Measurements from ENCODE around the gene PRPF6. TPM values are rescaled to one million over a fixed set of nuclear protein-coding genes. Genes with fewer than 3 reads are reported as not detected.

PRPF6 gene
- total and polyA plus RNA-seq, 2 of the 13 experiments (the other 11 are each of a cell fraction or from before 2014, with no cell fraction given) = 63.7 to 101 TPM

DNA sequence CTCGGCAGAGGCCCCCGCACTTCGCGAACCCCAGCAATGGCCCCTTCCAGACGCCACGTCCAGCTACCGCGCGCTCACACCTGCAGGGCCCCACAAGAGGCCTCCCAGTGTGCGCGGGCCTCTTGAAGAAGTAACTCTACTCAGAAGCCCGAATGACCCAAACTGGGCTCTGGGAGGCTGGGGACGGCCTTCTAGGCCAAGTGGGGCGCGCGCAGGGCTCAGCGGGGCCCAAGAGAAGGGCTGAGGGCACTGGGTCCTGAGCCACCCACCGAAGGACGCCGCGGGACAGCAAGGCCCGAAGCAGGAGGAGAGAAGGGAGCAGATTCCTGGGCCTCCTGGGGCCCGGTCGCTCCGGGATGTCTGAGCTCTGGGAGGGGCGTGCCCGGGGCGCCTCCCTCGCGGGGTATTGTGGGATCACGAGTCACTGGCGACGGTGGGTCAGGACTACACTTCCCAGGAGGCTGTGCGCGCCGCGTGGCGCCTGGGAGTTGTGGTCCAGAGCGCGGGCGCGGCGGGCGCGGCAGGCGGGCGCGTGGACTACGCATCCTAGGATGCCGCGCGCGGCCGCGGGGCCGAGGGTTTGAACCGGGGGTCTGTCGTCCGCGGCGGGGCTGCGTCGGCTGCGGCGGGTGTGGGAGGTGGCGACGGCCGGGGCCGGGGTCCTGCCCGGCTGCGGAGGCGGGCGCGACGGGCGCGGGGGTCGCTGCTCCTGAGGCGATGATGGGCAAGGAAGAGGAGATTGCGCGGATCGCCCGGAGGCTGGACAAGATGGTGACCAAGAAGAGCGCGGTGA, 81.9 kb downstream of the PRPF6 start, which contains the start of gene TCEA2 (continued):
- TF ChIP-seq, protein P1, sequence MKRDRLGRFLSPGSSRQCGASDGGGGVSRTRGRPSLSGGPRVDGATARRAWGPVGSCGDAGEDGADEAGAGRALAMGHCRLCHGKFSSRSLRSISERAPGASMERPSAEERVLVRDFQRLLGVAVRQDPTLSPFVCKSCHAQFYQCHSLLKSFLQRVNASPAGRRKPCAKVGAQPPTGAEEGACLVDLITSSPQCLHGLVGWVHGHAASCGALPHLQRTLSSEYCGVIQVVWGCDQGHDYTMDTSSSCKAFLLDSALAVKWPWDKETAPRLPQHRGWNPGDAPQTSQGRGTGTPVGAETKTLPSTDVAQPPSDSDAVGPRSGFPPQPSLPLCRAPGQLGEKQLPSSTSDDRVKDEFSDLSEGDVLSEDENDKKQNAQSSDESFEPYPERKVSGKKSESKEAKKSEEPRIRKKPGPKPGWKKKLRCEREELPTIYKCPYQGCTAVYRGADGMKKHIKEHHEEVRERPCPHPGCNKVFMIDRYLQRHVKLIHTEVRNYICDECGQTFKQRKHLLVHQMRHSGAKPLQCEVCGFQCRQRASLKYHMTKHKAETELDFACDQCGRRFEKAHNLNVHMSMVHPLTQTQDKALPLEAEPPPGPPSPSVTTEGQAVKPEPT (CRISPR knock-in tag; IDR thresholded peaks at IDR 0.05; ENCODE audit: low read depth) = no peak
- TF ChIP-seq, protein P2, sequence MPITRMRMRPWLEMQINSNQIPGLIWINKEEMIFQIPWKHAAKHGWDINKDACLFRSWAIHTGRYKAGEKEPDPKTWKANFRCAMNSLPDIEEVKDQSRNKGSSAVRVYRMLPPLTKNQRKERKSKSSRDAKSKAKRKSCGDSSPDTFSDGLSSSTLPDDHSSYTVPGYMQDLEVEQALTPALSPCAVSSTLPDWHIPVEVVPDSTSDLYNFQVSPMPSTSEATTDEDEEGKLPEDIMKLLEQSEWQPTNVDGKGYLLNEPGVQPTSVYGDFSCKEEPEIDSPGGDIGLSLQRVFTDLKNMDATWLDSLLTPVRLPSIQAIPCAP (CRISPR knock-in tag; IDR thresholded peaks at IDR 0.05; ENCODE audit: low read depth) = no peak
- TF ChIP-seq ZFP1 (CRISPR knock-in tag; IDR thresholded peaks at IDR 0.05) = peak; percentile 84; the same call in 1 of the 2 replicates
- peak; percentile 45 for TF ChIP-seq MEIS2 (CRISPR knock-in tag; IDR thresholded peaks at IDR 0.05)
- no peak; the same call in 1 of the 2 replicates for TF ChIP-seq NCOR1 (IDR thresholded peaks at IDR 0.05; ENCODE audit: borderline replicate concordance, low read length)
- TF ChIP-seq, protein P3, sequence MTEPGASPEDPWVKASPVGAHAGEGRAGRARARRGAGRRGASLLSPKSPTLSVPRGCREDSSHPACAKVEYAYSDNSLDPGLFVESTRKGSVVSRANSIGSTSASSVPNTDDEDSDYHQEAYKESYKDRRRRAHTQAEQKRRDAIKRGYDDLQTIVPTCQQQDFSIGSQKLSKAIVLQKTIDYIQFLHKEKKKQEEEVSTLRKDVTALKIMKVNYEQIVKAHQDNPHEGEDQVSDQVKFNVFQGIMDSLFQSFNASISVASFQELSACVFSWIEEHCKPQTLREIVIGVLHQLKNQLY (CRISPR knock-in tag; IDR thresholded peaks at IDR 0.05) = peak; percentile 41; the same call in 1 of the 2 replicates
- TF ChIP-seq, protein P4, sequence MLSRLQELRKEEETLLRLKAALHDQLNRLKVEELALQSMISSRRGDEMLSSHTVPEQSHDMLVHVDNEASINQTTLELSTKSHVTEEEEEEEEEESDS (CRISPR knock-in tag; IDR thresholded peaks at IDR 0.05; ENCODE audit: borderline replicate concordance) = no peak
- TF ChIP-seq, protein P5, sequence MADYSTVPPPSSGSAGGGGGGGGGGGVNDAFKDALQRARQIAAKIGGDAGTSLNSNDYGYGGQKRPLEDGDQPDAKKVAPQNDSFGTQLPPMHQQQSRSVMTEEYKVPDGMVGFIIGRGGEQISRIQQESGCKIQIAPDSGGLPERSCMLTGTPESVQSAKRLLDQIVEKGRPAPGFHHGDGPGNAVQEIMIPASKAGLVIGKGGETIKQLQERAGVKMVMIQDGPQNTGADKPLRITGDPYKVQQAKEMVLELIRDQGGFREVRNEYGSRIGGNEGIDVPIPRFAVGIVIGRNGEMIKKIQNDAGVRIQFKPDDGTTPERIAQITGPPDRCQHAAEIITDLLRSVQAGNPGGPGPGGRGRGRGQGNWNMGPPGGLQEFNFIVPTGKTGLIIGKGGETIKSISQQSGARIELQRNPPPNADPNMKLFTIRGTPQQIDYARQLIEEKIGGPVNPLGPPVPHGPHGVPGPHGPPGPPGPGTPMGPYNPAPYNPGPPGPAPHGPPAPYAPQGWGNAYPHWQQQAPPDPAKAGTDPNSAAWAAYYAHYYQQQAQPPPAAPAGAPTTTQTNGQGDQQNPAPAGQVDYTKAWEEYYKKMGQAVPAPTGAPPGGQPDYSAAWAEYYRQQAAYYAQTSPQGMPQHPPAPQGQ (CRISPR knock-in tag; IDR thresholded peaks at IDR 0.05; ENCODE audit: borderline replicate concordance) = no peak
- no peak for TF ChIP-seq SOX6 (IDR thresholded peaks at IDR 0.05)
- peak; percentile 79 for TF ChIP-seq SOX6 (CRISPR knock-in tag; IDR thresholded peaks at IDR 0.05)
- TF ChIP-seq ERF (CRISPR knock-in tag; IDR thresholded peaks at IDR 0.05) = peak; percentile 98
- peak; percentile 94 for TF ChIP-seq ZNF703 (CRISPR knock-in tag; IDR thresholded peaks at IDR 0.05; ENCODE audit: borderline replicate concordance)
- peak; percentile 94 for TF ChIP-seq PHF21A (CRISPR knock-in tag; IDR thresholded peaks at IDR 0.05)
- TF ChIP-seq, protein P6, sequence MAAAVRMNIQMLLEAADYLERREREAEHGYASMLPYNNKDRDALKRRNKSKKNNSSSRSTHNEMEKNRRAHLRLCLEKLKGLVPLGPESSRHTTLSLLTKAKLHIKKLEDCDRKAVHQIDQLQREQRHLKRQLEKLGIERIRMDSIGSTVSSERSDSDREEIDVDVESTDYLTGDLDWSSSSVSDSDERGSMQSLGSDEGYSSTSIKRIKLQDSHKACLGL (CRISPR knock-in tag; IDR thresholded peaks at IDR 0.05) = peak; percentile 92
- TF ChIP-seq MXI1 (IDR thresholded peaks at IDR 0.05; ENCODE audit: borderline replicate concordance, low read depth, low read length) = peak; percentile 98
- peak; percentile 43 for TF ChIP-seq HNF4A (CRISPR knock-in tag; IDR thresholded peaks at IDR 0.05)
- TF ChIP-seq FOXA1 (IDR thresholded peaks at IDR 0.05) = no peak
- peak; percentile 26; the same call in 1 of the 2 replicates for TF ChIP-seq FOXA1 (CRISPR knock-in tag; IDR thresholded peaks at IDR 0.05)
- TF ChIP-seq SIN3B (IDR thresholded peaks at IDR 0.05; ENCODE audit: low read length) = peak; percentile 59; the same call in 1 of the 2 replicates
- TF ChIP-seq, protein P7, sequence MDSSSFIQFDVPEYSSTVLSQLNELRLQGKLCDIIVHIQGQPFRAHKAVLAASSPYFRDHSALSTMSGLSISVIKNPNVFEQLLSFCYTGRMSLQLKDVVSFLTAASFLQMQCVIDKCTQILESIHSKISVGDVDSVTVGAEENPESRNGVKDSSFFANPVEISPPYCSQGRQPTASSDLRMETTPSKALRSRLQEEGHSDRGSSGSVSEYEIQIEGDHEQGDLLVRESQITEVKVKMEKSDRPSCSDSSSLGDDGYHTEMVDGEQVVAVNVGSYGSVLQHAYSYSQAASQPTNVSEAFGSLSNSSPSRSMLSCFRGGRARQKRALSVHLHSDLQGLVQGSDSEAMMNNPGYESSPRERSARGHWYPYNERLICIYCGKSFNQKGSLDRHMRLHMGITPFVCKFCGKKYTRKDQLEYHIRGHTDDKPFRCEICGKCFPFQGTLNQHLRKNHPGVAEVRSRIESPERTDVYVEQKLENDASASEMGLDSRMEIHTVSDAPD (CRISPR knock-in tag; IDR thresholded peaks at IDR 0.05) = no peak
- no peak for TF ChIP-seq SRSF9 (IDR thresholded peaks at IDR 0.05; ENCODE audit: borderline replicate concordance, insufficient read depth, low read depth, low read length, poor library complexity, severe bottlenecking)

Measured in HepG2 (cell line).